Osteoblast (primary cell): ENCODE results near the gene GRM4. TPM values are rescaled to one million over a fixed set of nuclear protein-coding genes. Genes with fewer than 3 reads are reported as not detected.

Experiments used
- DNase-seq: peaks from one replicate; pipeline ENCODE4 v3.0.0; 2011; ENCODE audit warnings: low spot score, mixed read lengths; ENCODE audit not compliant: insufficient read length; ENCODE audit errors: missing footprints
- H2AFZ ChIP-seq: 2 replicates; pipeline ENCODE4 v1.6.0; 2011; ENCODE audit warnings: mild to moderate bottlenecking, low read length
- H3K27ac ChIP-seq: 2 replicates; pipeline ENCODE4 v1.5.1; 2011; ENCODE audit warnings: mild to moderate bottlenecking, low read depth, low read length, moderate library complexity
- H3K27me3 ChIP-seq: 2 replicates; pipeline ENCODE4 v1.6.0; 2012; ENCODE audit warnings: mild to moderate bottlenecking, control low read depth, inconsistent platforms, low read length, moderate library complexity; ENCODE audit not compliant: insufficient read depth
- H3K36me3 ChIP-seq: 2 replicates; pipeline ENCODE4 v1.5.1; 2011; ENCODE audit warnings: mild to moderate bottlenecking, low read length, control low read depth, moderate library complexity; ENCODE audit not compliant: insufficient read depth
- H3K4me1 ChIP-seq: 2 replicates; pipeline ENCODE4 v1.5.1; 2011; ENCODE audit warnings: mild to moderate bottlenecking, low read length, control low read depth, moderate library complexity; ENCODE audit not compliant: insufficient read depth
- H3K4me2 ChIP-seq: 2 replicates; pipeline ENCODE4 v1.6.0; 2011; ENCODE audit warnings: mild to moderate bottlenecking, low read length; ENCODE audit not compliant: insufficient read depth
- H3K4me3 ChIP-seq: fragments of 200-600 bp; sonication (generic); 3 replicates; pipeline ENCODE4 v1.5.1; 2012; ENCODE audit warnings: mild to moderate bottlenecking, low read length, inconsistent platforms; ENCODE audit not compliant: insufficient read depth
- H3K79me2 ChIP-seq: 2 replicates; pipeline ENCODE4 v1.6.0; 2012; ENCODE audit warnings: mild to moderate bottlenecking, low read length, control low read depth, inconsistent platforms; ENCODE audit not compliant: insufficient read depth
- H3K9me3 ChIP-seq: 2 replicates; pipeline ENCODE4 v1.5.1; 2011; ENCODE audit warnings: low read depth, low read length, control low read depth
- H4K20me1 ChIP-seq: 2 replicates; pipeline ENCODE4 v1.6.0; 2012; ENCODE audit warnings: mild to moderate bottlenecking, low read length, control low read depth; ENCODE audit not compliant: insufficient read depth
- CTCF ChIP-seq: IDR thresholded peaks from 2 replicates; pipeline ENCODE4 v1.5.1; 2011; ENCODE audit warnings: mild to moderate bottlenecking, low read depth, low read length, moderate library complexity; ENCODE audit errors: extremely low read depth
- total RNA-seq: library from RNA; depleted of rRNA; stranded (reverse); fragments of >200 nt; gene quantifications from 2 replicates; pipeline ENCODE4 v1.2.3, GENCODE V29; 2012

GRM4 gene
- total RNA-seq, 1 donor = 0.36 TPM

GRCh38 chr6:34126419-34126818 lies 19.5 kb downstream of the GRM4 start:
- no peak overlapping the region for H3K4me2 ChIP-seq
- TF ChIP-seq CTCF = no peak
- H3K4me3 ChIP-seq = no peak overlapping the region
- H3K4me1 ChIP-seq = no peaks in the 10 kb centered on the region
- no peaks in the 10 kb centered on the region for H3K9me3 ChIP-seq
- H3K27me3 ChIP-seq = peaks cover 8% of the 10 kb centered on the region
- no peaks in the 10 kb centered on the region for H3K36me3 ChIP-seq
- DNase-seq = no peak
- no peaks in the 10 kb centered on the region for H3K79me2 ChIP-seq
- H2AFZ ChIP-seq = no peak overlapping the region
- no peaks in the 10 kb centered on the region for H4K20me1 ChIP-seq
- no peak overlapping the region for H3K27ac ChIP-seq

GRCh38 chr6:34125939-34126338 lies 19.9 kb downstream of the GRM4 start:
- Histone ChIP-seq H4K20me1 (no peaks in the 10 kb centered on the region), H3K4me2 (no peak overlapping the region), H3K27ac (no peak overlapping the region), H2AFZ (no peak overlapping the region), H3K4me1 (no peaks in the 10 kb centered on the region), H3K27me3 (peaks cover 12% of the 10 kb centered on the region), H3K36me3 (no peaks in the 10 kb centered on the region), H3K4me3 (no peak overlapping the region), H3K9me3 (no peaks in the 10 kb centered on the region), H3K79me2 (no peaks in the 10 kb centered on the region)
- no peak for DNase-seq
- TF ChIP-seq CTCF = no peak

- no peaks in the 10 kb centered on the region for H3K79me2 ChIP-seq
- no peak overlapping the region for H2AFZ ChIP-seq
- no peak for DNase-seq
- no peaks in the 10 kb centered on the region for H3K4me1 ChIP-seq
- H3K4me2 ChIP-seq = no peak overlapping the region
- no peaks in the 10 kb centered on the region for H3K36me3 ChIP-seq
- no peak overlapping the region for H3K4me3 ChIP-seq
- H3K27ac ChIP-seq = no peak overlapping the region
- no peaks in the 10 kb centered on the region for H4K20me1 ChIP-seq
- H3K9me3 ChIP-seq = no peaks in the 10 kb centered on the region
- H3K27me3 ChIP-seq = peaks cover 12% of the 10 kb centered on the region
- no peak for TF ChIP-seq CTCF
Measured at GRCh38 chr6:34120953-34121675, 24.8 kb downstream of the GRM4 start.

GRCh38 chr6:34115915-34116314 lies 30.0 kb downstream of the GRM4 start:
- no peaks in the 10 kb centered on the region for H4K20me1 ChIP-seq
- no peak overlapping the region for H3K27ac ChIP-seq
- no peak overlapping the region for H2AFZ ChIP-seq
- no peak overlapping the region for H3K4me2 ChIP-seq
- peaks cover 7% of the 10 kb centered on the region for H3K27me3 ChIP-seq
- H3K9me3 ChIP-seq = no peaks in the 10 kb centered on the region
- no peak for DNase-seq
- H3K36me3 ChIP-seq = no peaks in the 10 kb centered on the region
- H3K4me1 ChIP-seq = no peaks in the 10 kb centered on the region
- H3K79me2 ChIP-seq = no peaks in the 10 kb centered on the region
- TF ChIP-seq CTCF = no peak
- H3K4me3 ChIP-seq = no peak overlapping the region
